Neural cell (in vitro differentiated cells): ENCODE measurements around the gene XPNPEP2. TPM values are rescaled to one million over a fixed set of nuclear protein-coding genes. Genes with fewer than 3 reads are reported as not detected.

Experiments used
- H2AFZ ChIP-seq: fragments of 200-600, 300-800 bp; sonication (generic), shearing (Covaris generic); 2 replicates; pipeline ENCODE4 v1.6.0; 2014; ENCODE audit warnings: low read depth, mild to moderate bottlenecking, antibody characterized with exemption, low read length, moderate library complexity
- H3F3A ChIP-seq: fragments of 200-600 bp; shearing (Covaris generic); 2 replicates; pipeline ENCODE4 v1.6.1; 2016; ENCODE audit warnings: mild to moderate bottlenecking, moderate library complexity, mixed read lengths, antibody characterized with exemption, low read length; ENCODE audit not compliant: insufficient read depth, poor library complexity, severe bottlenecking
- H3K27ac ChIP-seq: fragments of 200-600, 300-800 bp; sonication (generic), shearing (Covaris generic); 2 replicates; pipeline ENCODE4 v1.5.1; 2014; ENCODE audit warnings: mild to moderate bottlenecking, low read length, moderate library complexity
- H3K27me3 ChIP-seq: fragments of 300-800, 200-600 bp; sonication (generic), shearing (Covaris generic); 2 replicates; pipeline ENCODE4 v1.6.0; 2014; ENCODE audit warnings: mild to moderate bottlenecking, low read depth, low read length, moderate library complexity; ENCODE audit not compliant: insufficient read depth
- H3K36me3 ChIP-seq: fragments of 300-800, 200-600 bp; sonication (generic), shearing (Covaris generic); 2 replicates; pipeline ENCODE4 v1.5.1; 2014; ENCODE audit warnings: mild to moderate bottlenecking, antibody characterized with exemption, low read length, moderate library complexity; ENCODE audit not compliant: insufficient read depth
- H3K4me2 ChIP-seq: fragments of 300-800, 200-600 bp; sonication (generic), shearing (Covaris generic); 2 replicates; pipeline ENCODE4 v1.6.0; 2014; ENCODE audit warnings: mild to moderate bottlenecking, low read length
- H3K4me3 ChIP-seq: fragments of 300-800, 200-600 bp; sonication (generic), shearing (Covaris generic); 2 replicates; pipeline ENCODE4 v1.5.1; 2014; ENCODE audit warnings: mild to moderate bottlenecking, low read length, moderate library complexity
- H3K79me2 ChIP-seq: fragments of 200-600 bp; shearing (Covaris generic); replicated peaks from 2 replicates; pipeline ENCODE4 v1.6.0; 2014; ENCODE audit warnings: mild to moderate bottlenecking, low read length, moderate library complexity; ENCODE audit not compliant: insufficient read depth
- H3K9ac ChIP-seq: fragments of 300-800, 200-600 bp; sonication (generic), shearing (Covaris generic); 2 replicates; pipeline ENCODE4 v1.6.1; 2016; ENCODE audit warnings: mild to moderate bottlenecking, low read length, mixed read lengths
- H3K9me2 ChIP-seq: fragments of 200-600 bp; shearing (Covaris generic); 2 replicates; pipeline ENCODE4 v1.6.1; 2016; ENCODE audit warnings: mild to moderate bottlenecking, low read length, mixed read lengths; ENCODE audit not compliant: insufficient read depth
- H3K9me3 ChIP-seq: fragments of 200-600, 300-800 bp; sonication (generic), shearing (Covaris generic); 2 replicates; pipeline ENCODE4 v1.6.1; 2016; ENCODE audit warnings: mild to moderate bottlenecking, mixed run types, low read length, moderate library complexity, mixed read lengths
- H4K20me1 ChIP-seq: fragments of 200-600 bp; shearing (Covaris generic); 2 replicates; pipeline ENCODE4 v1.6.1; 2016; ENCODE audit warnings: mild to moderate bottlenecking, mixed run types; ENCODE audit not compliant: insufficient read depth
- CTCF ChIP-seq: fragments of 450-650 bp; IDR thresholded peaks from 2 replicates; pipeline ENCODE4 v1.5.1; 2014; ENCODE audit warnings: antibody characterized with exemption, mild to moderate bottlenecking, moderate library complexity; ENCODE audit not compliant: poor library complexity, severe bottlenecking
- EP300 ChIP-seq: fragments of 450-650 bp; conservative IDR thresholded peaks from 2 replicates; pipeline ENCODE4 v1.6.1; 2014; ENCODE audit warnings: antibody characterized with exemption, mild to moderate bottlenecking, moderate library complexity; ENCODE audit not compliant: poor library complexity, severe bottlenecking
- EZH2 ChIP-seq: fragments of 200-600, 300-800 bp; shearing (Covaris generic), sonication (generic); IDR thresholded peaks from 2 replicates; pipeline ENCODE4 v1.6.1; 2014; ENCODE audit warnings: antibody characterized with exemption, low read length, borderline replicate concordance, mild to moderate bottlenecking; ENCODE audit not compliant: insufficient read depth, poor library complexity, severe bottlenecking
- MXI1 ChIP-seq: fragments of 450-650 bp; conservative IDR thresholded peaks from 2 replicates; pipeline ENCODE4 v1.6.1; 2014; ENCODE audit warnings: antibody characterized with exemption, mild to moderate bottlenecking; ENCODE audit not compliant: poor library complexity, severe bottlenecking
- POLR2AphosphoS5 ChIP-seq: IDR thresholded peaks from 2 replicates; pipeline ENCODE4 v1.6.1; 2012
- REST ChIP-seq: IDR thresholded peaks from 2 replicates; pipeline ENCODE4 v1.6.1; 2012; ENCODE audit warnings: borderline replicate concordance
- SMC3 ChIP-seq: fragments of 450-650 bp; conservative IDR thresholded peaks from 2 replicates; pipeline ENCODE4 v1.6.1; 2014; ENCODE audit warnings: antibody characterized with exemption, mild to moderate bottlenecking, moderate library complexity; ENCODE audit not compliant: poor library complexity
- TAF1 ChIP-seq: IDR thresholded peaks from 2 replicates; pipeline ENCODE4 v1.6.1; 2012; ENCODE audit warnings: low read depth
- polyA plus RNA-seq: library from polyadenylated mRNA; depleted of rRNA; stranded (reverse); fragments of >200 nt; gene quantifications from 2 replicates; pipeline ENCODE4 v1.2.3, GENCODE V29; 2014

The XPNPEP2 gene
- polyA plus RNA-seq, 1 donor from 2014 or later: not detected

- H3F3A ChIP-seq: no peaks in the 10 kb centered on the region
- H3K9me3 ChIP-seq: no peaks in the 10 kb centered on the region
- no peak overlapping the region for H2AFZ ChIP-seq
- H3K79me2 ChIP-seq: no peaks in the 10 kb centered on the region
- TF ChIP-seq EP300: no peak
- H3K36me3 ChIP-seq: no peaks in the 10 kb centered on the region
- H3K4me3 ChIP-seq: no peak overlapping the region
- H3K27ac ChIP-seq: no peak overlapping the region
- H3K4me2 ChIP-seq: no peak overlapping the region
- H3K9ac ChIP-seq: no peak overlapping the region
- no peaks in the 10 kb centered on the region for H3K27me3 ChIP-seq
- no peaks in the 10 kb centered on the region for H4K20me1 ChIP-seq
- H3K9me2 ChIP-seq: no peaks in the 10 kb centered on the region
These were observed 30.0 kb downstream of the XPNPEP2 start for GRCh38 chrX:129768586-129769466.

GRCh38 chrX:129769467-129770154 is 30.8 kb downstream of the XPNPEP2 start:
- H3K9me2 ChIP-seq: no peaks in the 10 kb centered on the region
- no peak overlapping the region for H3K9ac ChIP-seq
- H3K27ac ChIP-seq: no peak overlapping the region
- H3K4me3 ChIP-seq: no peak overlapping the region
- H3K36me3 ChIP-seq: no peaks in the 10 kb centered on the region
- no peaks in the 10 kb centered on the region for H3F3A ChIP-seq
- no peak for TF ChIP-seq REST
- TF ChIP-seq POLR2AphosphoS5: no peak
- TF ChIP-seq MXI1: no peak
- TF ChIP-seq SMC3: no peak
- TF ChIP-seq TAF1: no peak
- no peak for TF ChIP-seq EP300
- TF ChIP-seq EZH2: no peak
- no peak overlapping the region for H2AFZ ChIP-seq
- H4K20me1 ChIP-seq: no peaks in the 10 kb centered on the region
- H3K27me3 ChIP-seq: no peaks in the 10 kb centered on the region
- no peaks in the 10 kb centered on the region for H3K79me2 ChIP-seq
- no peak overlapping the region for H3K4me2 ChIP-seq
- no peaks in the 10 kb centered on the region for H3K9me3 ChIP-seq

GRCh38 chrX:129771266-129771995 is 32.7 kb downstream of the XPNPEP2 start:
- Histone ChIP-seq H2AFZ (no peak overlapping the region), H3K27ac (no peak overlapping the region), H3K9me2 (no peaks in the 10 kb centered on the region), H3K9ac (no peak overlapping the region), H4K20me1 (no peaks in the 10 kb centered on the region), H3K9me3 (no peaks in the 10 kb centered on the region), H3K4me2 (no peak overlapping the region), H3K4me3 (no peak overlapping the region), H3F3A (no peaks in the 10 kb centered on the region), H3K79me2 (no peaks in the 10 kb centered on the region), H3K27me3 (no peaks in the 10 kb centered on the region), H3K36me3 (no peaks in the 10 kb centered on the region)
- no peak for TF ChIP-seq MXI1
- TF ChIP-seq TAF1: no peak
- no peak for TF ChIP-seq EZH2
- TF ChIP-seq CTCF: no peak
- no peak for TF ChIP-seq POLR2AphosphoS5
- no peak for TF ChIP-seq REST
- TF ChIP-seq SMC3: no peak
